Stimulated activated CD8-positive, alpha-beta memory T cell treated with anti-CD3 and anti-CD28 coated beads, Interleukin-15, amount 100 ng/mL, for 1 hour (primary cell): ENCODE measurements around the gene GRP.

ENCODE experiments used
- DNase-seq: peaks from one replicate; pipeline ENCODE4 v3.0.0-alpha.2; 2020; ENCODE audit warnings: low read depth

The GRP gene

GRCh38 chr18:59219672-59220163 is at the start of gene GRP:
GRP (plus strand) TSS chr18:59220158; CDS start chr18:59220266, 108 bp downstream.
- DNase-seq: no peak

- no peak for DNase-seq
Observed at GRCh38 chr18:59172664-59173249, 47.2 kb upstream of the GRP start.

GRCh38 chr18:59177485-59177884 is 42.5 kb upstream of the GRP start:
- DNase-seq: no peak

- DNase-seq: no peak
Observed at GRCh38 chr18:59180150-59180845, 39.7 kb upstream of the GRP start.

- no peak for DNase-seq
Observed at GRCh38 chr18:59182673-59183072, 37.3 kb upstream of the GRP start.

- no peak for DNase-seq
Observed at GRCh38 chr18:59189008-59189407, 30.9 kb upstream of the GRP start.

GRCh38 chr18:59189746-59190145 is 30.2 kb upstream of the GRP start:
- DNase-seq: no peak

GRCh38 chr18:59196161-59196725 is 23.7 kb upstream of the GRP start:
- no peak for DNase-seq

GRCh38 chr18:59197636-59198035 is 22.3 kb upstream of the GRP start:
- no peak for DNase-seq

- DNase-seq: no peak
Observed at GRCh38 chr18:59198215-59198614, 21.7 kb upstream of the GRP start.

GRCh38 chr18:59200787-59201186 is 19.2 kb upstream of the GRP start:
- DNase-seq: no peak

- no peak for DNase-seq
Observed at GRCh38 chr18:59202258-59202820, 17.6 kb upstream of the GRP start.

- no peak for DNase-seq
Observed at GRCh38 chr18:59207506-59207905, 12.5 kb upstream of the GRP start.

GRCh38 chr18:59208602-59209125 is 11.3 kb upstream of the GRP start:
- DNase-seq: no peak

- DNase-seq: no peak
Observed at GRCh38 chr18:59210299-59210698, 9.7 kb upstream of the GRP start.

GRCh38 chr18:59211629-59212028 is 8.3 kb upstream of the GRP start:
- no peak for DNase-seq

GRCh38 chr18:59218018-59218417 is 1.9 kb upstream of the GRP start:
- DNase-seq: no peak

- no peak for DNase-seq
Observed at GRCh38 chr18:59220164-59220783, 316 bp downstream of the GRP start.

GRCh38 chr18:59220784-59221765 is 1.1 kb downstream of the GRP start:
- no peak for DNase-seq

GRCh38 chr18:59222341-59222740 is 2.4 kb downstream of the GRP start:
- no peak for DNase-seq

GRCh38 chr18:59228351-59228750 is 8.4 kb downstream of the GRP start:
- no peak for DNase-seq
